Central memory CD4-positive, alpha-beta T cell (primary cell): Measurements from ENCODE around the gene SLC35F2.
A peak's percentile ranks its signal among the peaks of the same experiment; 100 is the strongest.
"Not testable (repeated sequence)": the region's sequence is repeated elsewhere in the genome, so short reads cannot be mapped to it uniquely, and the experiment has no call there.

Experiments
- DNase-seq: peaks from one replicate; pipeline ENCODE4 v3.0.0; 2022
- total RNA-seq, 3 experiments: gene quantifications; one replicate each; lab custom pipeline; 2026; lab: John Stamatoyannopoulos, UW

SLC35F2 gene, protein sequence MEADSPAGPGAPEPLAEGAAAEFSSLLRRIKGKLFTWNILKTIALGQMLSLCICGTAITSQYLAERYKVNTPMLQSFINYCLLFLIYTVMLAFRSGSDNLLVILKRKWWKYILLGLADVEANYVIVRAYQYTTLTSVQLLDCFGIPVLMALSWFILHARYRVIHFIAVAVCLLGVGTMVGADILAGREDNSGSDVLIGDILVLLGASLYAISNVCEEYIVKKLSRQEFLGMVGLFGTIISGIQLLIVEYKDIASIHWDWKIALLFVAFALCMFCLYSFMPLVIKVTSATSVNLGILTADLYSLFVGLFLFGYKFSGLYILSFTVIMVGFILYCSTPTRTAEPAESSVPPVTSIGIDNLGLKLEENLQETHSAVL
- 9.5 to 97.2 (median 34.3) reads per million in 3 experiments for total RNA-seq

DNA sequence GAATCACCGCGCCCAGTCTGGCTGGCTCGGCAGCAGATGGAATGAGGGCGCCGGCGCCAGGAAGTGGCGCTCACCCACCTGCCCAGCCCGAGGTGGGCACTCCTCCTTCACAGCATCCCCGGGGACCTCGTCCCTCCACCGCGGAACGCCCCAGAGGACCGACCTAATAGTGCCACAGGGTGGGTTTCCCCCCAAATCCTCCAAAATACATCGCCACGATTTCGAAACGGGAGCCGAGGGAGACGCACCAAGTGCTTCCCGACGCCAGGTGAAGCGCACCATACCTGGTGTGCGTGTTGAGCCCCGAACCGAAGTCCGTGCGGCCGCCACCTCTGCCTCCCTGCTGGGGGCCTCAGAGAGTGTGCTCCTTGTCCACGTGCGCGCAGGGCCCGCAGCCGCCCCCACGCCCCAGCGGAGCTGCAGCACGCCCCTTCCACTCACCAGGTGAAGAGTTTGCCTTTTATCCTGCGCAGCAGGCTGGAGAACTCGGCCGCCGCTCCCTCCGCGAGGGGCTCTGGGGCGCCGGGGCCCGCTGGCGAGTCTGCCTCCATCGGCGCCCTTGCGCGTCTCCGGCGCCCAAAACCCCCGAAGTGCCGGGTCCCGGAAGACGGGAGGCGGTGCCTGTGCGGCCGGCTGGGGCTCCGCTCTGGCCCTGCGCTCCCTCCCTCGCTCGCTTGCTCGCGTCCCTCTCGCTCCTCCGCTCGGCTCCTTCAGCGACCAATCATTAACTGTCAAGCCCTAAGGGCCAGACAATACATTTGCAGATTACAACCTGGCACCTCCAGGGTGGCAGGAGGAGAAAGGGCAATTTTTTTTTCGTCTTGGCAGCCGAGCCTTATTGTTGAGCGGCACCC lies at the start of gene SLC35F2:
TSS of gene SLC35F2 (minus strand) at position 571 of the 854 bp plus-strand sequence. CDS start at position 551, 20 bp downstream.
- DNase-seq: peak; percentile 58

DNA sequence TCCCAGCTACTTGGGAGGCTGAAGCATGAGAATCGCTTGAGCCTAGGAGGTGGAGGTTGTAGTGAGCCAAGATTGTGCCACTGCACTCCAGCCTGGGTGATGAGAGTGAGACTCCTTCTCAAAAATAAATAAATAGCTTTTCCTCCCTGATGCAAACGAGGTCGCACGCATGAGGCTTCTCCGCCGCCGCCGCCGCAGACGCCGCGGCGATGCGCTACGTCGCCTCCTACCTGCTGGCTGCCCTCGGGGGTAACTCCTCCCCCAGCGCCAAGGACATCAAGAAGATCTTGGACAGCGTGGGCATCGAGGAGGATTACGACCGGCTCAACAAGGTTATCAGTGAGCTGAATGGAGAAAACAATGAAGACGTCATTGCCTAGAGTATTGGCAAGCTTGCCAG lies 49.6 kb upstream of the SLC35F2 start:
- DNase-seq: no peak

DNA sequence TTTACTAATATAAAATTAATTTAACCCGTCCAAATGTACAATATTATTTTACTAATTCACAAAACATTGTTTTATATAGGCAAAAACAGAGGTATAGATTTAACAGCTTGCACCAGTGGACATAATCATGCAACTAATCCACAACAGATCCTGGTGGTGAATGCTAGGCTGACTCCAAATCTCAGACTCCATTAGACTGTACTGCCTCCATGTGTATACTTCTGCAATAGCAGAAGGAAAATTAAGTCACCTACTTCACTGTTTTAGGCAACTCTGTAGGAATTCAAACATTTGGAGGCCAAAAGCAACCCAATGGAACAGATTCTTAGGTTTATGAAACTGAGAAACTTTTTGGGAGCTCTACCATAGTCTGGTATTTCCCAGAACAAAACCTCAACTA lies 39.7 kb upstream of the SLC35F2 start:
- no peak for DNase-seq

DNA sequence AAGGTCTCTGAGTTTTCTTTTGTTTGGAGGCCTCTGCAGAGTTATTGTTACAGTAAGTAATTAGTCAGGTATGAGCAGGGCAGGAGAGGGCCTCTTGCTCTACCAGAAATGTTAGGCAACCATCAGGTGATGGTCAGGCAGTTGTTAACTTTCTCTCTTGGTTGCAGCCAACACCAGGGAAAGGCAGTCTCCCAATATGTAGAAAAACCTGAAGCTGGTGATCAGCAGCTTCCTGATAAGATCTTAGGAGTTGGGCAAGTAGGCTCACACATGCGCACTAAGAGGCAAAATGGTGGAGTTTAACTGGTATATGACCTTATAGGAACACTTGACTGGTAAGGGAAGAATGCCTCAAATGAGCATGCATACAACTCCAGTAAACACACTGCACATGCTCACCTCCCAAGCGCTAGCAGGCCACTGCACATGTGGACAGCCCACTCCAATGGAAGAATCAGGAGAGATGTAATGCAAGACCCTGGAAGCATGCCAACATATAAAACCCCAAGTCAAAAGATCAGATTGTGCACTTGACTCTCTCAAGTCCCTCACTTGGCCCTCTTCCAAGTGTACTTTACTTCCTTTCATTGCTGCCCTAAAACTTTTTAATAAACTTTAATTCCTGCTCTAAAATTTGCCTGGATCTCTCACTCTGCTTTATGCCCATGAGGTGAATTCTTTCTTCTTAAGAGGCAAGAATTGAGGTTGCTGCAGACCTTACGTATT lies 23.7 kb upstream of the SLC35F2 start:
- DNase-seq: no peak

DNA sequence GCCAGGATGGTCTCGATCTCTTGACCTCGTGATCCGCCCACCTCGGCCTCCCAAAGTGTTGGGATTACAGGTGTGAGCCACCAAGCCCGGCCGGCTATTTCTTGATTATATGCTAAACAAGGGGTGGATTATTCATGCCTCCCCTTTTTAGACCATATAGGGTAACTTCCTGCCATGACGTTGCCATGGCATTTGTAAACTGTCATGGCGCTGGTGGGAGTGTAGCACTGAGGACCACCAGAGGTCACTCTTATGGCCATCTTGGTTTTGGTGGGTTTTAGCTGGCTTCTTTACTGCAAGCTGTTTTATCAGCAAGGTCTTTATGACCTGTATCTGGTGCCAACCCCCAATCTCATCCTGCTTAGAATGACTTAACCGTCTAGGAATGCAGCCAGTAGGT lies 22.9 kb upstream of the SLC35F2 start:
- DNase-seq: not testable (repeated sequence)

DNA sequence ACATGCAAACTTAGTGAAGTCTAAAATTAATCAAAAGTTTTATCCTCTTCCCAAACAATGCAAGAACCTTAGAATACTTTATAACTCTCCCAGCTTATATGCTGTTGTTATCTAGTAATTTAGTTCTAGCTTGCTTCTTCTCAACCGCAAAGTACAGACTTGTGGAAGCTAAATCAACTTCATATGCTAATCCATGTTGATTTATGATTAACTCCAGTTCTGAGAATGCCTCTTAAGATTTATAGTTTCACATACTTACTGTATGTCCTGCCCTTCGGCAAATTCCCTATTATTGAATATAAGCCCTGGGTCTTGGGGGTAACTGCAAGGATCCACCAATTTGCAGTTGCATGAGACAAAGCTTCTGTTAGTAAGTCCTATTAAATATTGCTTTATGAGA lies 17.6 kb upstream of the SLC35F2 start:
- DNase-seq: no peak

DNA sequence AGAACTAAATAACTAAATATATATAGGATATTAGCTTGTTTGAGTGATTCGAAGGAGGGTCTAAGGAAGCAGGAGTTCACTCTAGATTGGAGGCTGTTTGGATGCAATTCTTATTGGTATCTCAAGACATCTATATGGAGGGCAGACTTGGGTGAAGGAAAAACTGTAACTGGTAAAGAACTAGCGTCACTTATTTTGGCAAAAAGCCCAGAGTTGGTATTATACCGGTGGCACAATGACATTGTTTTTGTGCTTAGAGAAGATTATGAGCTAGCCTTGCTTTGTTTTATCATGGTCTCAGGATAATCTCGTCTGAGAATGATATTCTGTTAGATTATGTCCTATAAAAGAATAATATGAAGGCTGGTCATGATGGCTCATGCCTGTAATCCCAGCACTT lies 6.0 kb upstream of the SLC35F2 start:
- no peak for DNase-seq

DNA sequence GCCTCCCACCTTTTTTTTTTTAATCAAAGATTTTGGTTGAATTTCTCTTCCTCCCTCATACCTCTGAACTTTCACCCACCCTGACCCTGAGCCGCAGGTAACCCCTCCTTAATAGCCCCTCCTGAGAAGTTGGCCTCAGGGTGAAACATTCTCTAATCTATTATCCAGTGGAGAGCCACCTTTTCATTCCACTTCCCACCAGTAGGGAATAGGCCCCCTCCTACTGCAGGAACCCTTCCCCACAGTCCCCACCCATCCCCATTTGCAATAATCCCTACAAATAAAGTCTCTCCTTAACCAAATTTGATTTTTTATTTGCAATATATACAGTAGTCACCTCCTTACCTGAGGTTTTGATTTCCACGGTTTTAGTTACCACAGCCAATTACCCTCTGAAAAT lies 2.1 kb upstream of the SLC35F2 start:
- no peak for DNase-seq

DNA sequence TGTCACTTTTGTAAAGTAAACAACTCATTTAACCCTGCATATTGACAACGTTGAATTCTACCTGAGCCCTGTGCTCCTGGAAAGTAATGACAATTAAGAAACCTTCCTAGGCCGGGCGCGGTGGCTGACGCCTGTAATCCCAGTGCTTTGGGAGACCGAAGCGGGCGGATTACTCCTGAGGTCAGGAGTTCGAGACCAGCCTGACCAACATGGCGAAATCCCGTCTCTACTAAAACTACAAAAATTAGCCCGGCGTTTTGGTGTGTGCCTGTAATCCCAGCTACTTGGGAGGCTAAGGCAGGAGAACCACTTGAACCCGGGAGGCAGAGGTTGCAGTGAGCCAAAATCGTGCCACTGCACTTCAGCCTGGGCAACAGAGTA lies 1.6 kb upstream of the SLC35F2 start:
- not testable (repeated sequence) for DNase-seq

DNA sequence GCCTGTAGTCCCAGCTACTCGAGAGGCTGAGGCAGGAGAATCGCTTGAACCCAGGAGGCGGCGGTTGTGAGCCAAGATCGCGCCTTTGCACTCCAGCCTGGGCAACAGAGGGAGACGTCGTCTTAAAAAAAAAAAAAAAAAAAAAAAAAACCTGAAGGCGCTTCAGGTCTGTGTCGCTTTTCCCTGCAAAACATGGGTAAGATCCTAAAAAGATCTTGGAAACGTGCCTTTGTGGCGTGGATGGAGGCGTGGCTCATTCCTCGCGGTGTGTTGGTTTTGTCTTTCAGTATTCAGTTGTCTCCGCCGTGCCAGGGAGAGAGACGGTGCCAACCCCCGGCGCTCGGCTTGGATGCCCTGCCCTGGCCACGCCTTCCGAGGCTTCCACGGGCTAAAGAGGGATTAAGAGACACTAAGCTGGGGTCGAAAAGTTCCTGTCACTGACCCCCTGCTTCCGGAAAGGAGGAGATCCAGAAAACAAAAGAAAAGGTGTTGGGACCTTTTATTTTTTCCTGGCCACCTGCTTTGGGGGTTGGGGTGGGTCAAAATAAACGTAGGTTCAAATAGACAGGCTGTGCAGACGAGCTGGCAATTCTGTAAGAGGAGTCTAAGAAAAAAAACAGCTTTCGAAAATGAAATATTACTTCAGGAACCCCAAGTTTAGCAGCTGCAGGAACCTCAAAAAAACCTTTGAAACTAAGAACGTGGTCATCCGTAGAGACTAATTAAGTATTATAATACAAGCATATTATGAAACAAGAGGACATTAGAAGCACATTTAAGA lies 1.1 kb upstream of the SLC35F2 start:
- no peak for DNase-seq

DNA sequence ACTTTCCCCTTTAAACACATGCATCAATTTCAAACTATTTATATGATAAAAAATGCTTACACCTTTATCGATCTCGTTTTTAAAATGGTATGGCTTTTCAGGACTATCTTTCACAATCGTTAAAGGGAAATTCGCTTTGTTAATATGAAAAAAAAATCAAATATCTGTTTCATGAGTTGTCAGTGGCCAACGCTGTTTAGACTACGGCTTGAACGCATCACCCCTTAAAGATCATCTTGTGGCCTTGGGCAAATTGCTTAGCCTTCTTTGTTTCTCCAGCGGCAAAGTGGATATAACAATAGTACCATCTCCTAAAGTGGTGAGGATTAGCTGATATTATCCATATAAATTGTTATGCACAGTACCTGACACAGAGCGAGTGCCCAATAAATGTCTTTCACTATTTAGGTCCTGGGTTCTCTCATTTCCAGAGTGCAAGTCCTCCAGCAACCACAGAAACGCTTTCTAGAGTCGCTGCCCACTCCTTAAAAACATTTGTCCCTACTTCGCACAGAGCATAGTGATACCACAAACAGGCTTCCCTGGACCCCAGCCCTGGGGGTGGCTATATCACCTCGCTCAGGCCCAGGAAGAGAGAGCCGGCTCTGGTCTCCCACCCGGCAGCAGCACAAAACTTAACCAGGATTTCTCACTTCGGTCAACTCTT lies 904 bp downstream of the SLC35F2 start:
- DNase-seq: no peak

DNA sequence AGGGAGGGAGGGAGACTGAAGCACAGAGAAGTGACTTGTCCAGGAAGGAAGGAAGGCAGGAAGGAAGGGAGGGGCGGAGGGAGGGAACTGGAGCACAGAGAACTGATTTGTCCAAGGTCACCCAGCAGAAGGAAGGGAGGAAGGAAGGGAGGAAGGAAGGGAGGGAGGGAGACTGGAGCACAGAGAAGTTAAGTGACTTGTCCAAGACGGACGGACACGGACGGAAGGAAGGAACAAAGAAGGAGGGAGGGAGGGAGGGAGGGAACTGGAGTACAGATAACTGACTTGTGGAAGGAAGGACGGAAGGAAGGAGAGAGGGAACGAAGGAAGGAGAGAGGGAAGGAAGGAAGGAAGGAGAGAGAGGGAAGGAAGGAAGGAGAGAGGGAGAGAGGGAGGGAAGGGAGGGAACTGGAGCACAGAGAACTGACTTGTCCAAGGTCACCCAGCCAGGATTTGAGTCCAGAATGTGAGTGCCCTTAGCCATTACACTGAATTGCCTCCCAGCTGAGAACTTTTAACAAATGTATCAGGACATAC lies 1.5 kb downstream of the SLC35F2 start:
- no peak for DNase-seq

DNA sequence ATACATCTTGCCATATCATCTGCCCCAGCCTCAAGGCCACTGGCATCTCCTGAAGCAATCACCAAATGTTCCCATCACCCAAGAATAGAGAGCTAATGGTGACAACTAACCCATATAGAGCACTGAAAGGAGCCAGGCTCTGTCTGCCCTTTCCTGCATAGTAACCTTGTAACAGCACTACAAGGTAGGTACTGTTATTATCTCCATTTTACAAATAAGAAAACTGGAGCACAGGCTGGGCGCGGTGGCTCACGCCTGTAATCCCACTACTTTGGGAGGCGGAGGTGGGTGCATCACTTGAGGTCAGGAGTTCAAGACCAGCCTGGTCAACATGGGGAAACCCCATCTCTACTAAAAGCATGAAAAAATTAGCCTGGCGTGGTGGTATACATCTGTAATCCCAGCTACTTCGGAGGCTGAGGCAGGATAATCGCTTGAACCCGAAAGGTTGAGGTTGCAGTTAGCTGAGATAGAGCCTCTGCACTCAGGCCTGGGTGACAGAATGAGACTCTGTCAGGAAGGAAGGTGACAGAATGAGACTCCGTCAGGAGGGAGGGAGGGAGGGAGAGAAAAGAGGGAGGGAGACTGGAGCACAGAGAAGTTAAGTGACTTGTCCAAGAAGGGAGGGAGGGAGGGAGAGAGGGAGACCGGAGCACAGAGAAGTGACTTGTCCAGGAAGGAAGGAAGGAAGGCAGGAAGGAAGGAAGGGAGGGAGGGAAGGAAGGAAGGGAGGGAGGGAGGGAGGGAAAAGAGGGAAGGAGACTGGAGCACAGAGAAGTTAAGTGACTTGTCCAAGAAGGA lies 2.2 kb downstream of the SLC35F2 start:
- no peak for DNase-seq

DNA sequence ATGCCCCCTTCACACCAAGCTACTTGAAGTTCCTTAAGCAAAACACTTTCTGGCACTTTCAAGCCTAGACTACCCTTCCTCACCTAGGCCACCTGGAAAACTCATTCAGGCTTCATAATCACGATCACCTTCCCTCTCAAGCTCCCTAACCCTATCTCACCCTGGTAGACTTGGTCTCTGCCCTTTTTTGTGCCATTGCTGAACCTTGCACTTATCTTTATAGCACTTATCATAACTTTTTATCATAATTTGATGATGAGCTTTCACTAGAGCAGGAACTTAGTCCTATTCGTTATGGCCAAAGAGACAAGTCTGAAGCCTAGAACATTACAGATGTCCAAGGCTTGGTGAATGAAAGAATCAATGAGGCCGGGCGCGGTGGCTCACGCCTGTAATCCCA lies 5.5 kb downstream of the SLC35F2 start:
- no peak for DNase-seq

DNA sequence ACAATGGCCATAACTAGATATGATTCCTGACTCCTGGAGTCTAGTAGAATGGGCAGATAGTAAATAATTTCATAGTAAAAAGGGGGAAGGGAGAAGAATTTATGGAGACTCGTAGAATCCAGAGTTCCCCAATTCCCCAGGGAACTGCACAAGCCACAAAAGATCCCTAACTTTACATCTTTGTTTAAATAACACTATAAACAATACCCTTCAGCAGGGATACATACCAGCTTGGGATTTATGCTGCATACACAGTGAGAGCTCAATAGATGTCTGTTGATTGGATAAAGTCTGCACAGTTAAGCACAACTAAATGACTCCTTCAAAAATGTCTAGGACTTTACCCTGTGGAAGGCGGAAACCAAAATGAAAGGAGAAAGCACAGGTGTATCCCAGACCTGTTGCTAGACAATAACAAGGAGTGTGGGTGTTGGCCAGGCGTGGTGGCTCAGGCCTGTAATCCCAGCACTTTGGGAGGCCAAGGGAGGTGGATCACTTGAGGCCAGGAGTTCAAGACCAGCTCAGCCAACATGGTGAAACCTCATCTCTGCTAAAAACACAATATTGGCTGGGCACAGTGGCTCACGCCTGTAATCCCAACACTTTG lies 6.8 kb downstream of the SLC35F2 start:
- DNase-seq: no peak

DNA sequence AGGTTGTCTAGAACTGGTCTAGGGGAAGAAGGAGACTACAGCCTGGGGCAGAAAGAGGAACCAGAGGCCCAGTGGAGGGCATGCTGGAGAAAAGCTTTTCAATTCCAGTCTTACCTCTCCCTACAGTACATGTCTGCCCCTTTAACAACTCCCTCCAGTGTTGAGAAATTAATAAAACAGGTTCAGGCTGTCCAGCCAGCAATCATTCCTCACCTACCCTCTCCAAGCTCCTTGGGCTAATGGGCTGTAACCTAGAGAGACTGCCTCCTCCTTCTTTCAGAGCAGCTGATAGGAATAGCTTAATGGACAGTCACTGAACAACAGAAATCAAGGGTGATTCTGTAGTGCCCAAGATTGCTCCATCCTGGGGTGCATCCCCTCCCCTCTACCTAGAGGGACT lies 8.8 kb downstream of the SLC35F2 start:
- DNase-seq: no peak

DNA sequence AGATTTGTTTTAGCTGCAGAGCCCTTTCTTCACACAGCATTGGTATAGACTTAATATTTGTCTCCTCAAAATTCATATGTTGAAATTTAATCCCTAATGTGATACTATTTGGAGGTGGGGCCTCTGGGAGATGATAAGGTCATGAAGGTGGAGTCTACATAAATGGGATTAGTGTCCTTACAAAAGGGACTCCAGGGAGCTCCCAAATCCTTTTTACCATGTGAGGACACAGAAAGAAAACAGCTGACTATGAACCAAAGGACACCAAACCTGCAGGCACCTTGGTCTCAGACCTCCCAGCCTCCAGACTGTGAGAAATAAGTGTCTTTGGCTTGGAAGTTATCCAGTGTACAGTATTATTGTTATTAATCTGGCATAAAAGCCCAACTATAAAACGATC lies 10.2 kb downstream of the SLC35F2 start:
- DNase-seq: no peak

DNA sequence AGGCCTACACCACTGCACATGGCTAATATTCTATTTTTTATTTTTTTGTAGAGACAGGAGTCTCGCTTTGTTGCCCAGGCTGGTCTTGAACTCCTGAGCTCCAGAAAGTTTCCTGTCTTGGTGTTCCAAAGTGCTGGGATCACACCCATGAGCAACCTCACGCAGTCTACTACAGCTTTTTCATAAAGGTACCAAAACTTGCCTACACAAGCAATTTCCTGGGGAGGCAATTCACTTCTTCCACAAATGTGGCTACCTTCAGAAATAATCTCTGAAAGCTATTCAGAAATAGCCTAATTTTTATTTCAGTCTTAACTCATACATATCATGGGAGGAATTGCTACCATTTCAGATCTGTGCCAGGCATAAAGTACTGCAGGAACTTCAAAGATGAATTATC lies 11.4 kb downstream of the SLC35F2 start:
- DNase-seq: no peak

DNA sequence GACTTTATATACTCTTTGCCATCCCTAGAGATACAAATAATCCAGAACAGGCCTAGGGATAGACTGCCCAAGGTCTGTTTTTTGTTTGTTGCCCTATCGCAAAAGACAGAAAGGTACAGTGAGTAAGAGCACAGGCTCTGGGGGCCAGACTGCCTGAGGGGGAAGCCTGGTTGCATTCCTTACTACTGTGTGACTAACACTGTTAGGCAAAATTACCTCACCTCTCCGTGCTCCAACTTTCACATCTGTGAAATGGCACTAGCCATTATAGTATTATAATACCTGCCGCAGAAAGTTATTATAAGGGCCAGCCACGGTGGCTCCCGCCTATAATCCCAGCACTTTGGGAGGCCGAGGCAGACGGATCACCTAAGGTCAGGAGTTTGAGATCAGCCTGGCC lies 14.5 kb downstream of the SLC35F2 start:
- DNase-seq: no peak

DNA sequence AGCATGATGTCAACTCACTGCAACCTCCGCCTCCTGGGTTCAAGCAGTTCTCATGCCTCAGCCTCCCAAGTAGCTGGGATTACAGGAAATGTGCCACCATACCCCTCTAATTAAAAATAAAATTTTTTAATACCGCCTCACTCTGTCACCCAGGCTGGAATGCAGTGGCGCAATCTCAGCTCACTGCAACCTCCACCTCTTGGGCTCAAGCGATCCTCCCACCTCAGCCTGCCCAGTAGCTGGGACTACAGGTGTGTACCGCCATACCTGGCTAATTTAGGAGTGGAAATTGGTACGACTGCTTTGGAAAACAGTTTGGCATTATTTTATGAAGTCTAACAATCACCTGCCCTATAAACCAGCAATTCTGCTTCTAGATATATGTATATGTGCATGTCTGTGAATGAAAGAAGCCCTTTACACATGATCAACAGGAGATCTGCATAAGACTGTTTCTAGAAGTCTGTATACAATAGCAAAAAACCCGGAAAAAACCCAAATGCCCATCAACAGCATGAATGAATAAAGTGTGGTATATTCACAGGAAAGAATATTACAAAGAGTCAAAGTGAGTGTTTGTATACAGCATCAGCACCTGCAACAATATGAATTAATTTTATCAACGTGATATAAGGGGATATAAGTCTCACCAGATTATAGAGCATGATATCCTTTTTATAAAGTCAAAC lies 16.0 kb downstream of the SLC35F2 start:
- no peak for DNase-seq
